Stimulated activated CD4-positive, alpha-beta T cell treated with anti-CD3 and anti-CD28 coated beads, TNF-alpha, amount 100 ng/mL, for 48 hours (primary cell): ENCODE data around the gene OR2V2.
A peak's percentile ranks its signal among the peaks of the same experiment; 100 is the strongest.

Experiments used
- DNase-seq, 3 donors: peaks; one replicate each; pipeline ENCODE4 v3.0.0-alpha.2; 2020; ENCODE audit warnings: low read depth in 3 of 3

Gene OR2V2

GRCh38 chr5:181207214-181207959, 60.0 kb downstream of the OR2V2 start:
- peak; percentile 80 to 81 (median 81) for DNase-seq

DNA sequence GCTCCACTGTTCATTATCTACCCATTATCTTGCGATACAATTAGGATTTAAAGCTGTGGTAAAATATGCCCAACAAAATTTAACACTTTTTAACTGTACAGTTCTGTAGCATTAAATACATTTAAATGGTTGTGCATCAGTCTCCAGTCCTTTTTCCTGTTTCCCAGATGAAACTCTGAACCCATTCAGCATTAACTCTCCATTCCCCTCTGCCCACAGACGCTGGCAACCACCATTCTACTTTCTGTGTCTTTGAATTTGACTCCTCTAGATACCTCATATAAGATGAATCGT, 60.5 kb downstream of the OR2V2 start:
- no peak for DNase-seq
